ENCODE results near the gene CBR4.

DNA sequence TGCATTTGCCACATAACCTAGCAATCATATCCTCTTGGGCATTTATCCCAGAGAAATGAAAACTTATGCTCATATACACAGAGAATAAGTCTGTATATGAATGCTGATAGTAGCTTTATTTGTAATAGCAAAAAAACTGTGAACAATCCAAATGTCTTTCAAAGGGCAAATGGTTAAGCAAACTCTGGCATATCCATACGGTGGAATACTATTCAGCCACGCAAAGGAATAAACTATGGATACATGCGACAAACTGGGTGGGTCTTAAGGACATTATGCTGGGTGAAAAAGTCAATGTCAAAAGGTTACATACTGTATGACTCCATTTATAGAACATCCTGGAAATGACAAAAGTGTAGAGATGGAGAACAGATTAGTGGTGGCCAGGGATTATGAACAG lies 17.6 kb upstream of the CBR4 start:
- no peak for TF ChIP-seq POLR2AphosphoS5 (IDR thresholded peaks at IDR 0.05)
- TF ChIP-seq, protein P1, sequence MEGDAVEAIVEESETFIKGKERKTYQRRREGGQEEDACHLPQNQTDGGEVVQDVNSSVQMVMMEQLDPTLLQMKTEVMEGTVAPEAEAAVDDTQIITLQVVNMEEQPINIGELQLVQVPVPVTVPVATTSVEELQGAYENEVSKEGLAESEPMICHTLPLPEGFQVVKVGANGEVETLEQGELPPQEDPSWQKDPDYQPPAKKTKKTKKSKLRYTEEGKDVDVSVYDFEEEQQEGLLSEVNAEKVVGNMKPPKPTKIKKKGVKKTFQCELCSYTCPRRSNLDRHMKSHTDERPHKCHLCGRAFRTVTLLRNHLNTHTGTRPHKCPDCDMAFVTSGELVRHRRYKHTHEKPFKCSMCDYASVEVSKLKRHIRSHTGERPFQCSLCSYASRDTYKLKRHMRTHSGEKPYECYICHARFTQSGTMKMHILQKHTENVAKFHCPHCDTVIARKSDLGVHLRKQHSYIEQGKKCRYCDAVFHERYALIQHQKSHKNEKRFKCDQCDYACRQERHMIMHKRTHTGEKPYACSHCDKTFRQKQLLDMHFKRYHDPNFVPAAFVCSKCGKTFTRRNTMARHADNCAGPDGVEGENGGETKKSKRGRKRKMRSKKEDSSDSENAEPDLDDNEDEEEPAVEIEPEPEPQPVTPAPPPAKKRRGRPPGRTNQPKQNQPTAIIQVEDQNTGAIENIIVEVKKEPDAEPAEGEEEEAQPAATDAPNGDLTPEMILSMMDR (IDR thresholded peaks at IDR 0.05): no peak
- no peak for TF ChIP-seq EP300 (IDR thresholded peaks at IDR 0.05)
- no peak for TF ChIP-seq POLR2A (IDR thresholded peaks at IDR 0.05)
